Stomach (tissue), 4 donors: ENCODE measurements around the gene HECTD2.

Source experiments
- CTCF ChIP-seq, 7 experiments: fragments of 450-650 bp in 4 of 7; fragments of 200-600 bp in 3 of 7; sonication (generic) in 3 of 7; IDR thresholded peaks; one replicate each; pipeline ENCODE4 v1.5.1; 2016 to 2019; ENCODE audit warnings: antibody characterized with exemption in 7 of 7, control low read depth in 2 of 7, mild to moderate bottlenecking in 1 of 7
- POLR2AphosphoS5 ChIP-seq, 3 donors: sonication (generic); formaldehyde crosslinking; IDR thresholded peaks; one replicate each; pipeline ENCODE4 v1.6.1; 2016; ENCODE audit warnings: antibody characterized with exemption in 3 of 3

GRCh38 chr10:91536111-91536510 lies 126.0 kb downstream of the HECTD2 start:
- TF ChIP-seq CTCF (IDR thresholded peaks at IDR 0.05) = no peak
- peak in 1 of 3 donors; percentile 6 for TF ChIP-seq POLR2AphosphoS5 (IDR thresholded peaks at IDR 0.05)
